GM18867 (cell line): ENCODE measurements around the gene RALGAPA2.

Experiments used
- ATAC-seq: cut with Tn5 transposase; IDR thresholded peaks from one replicate; pipeline ENCODE4 v1.9.1; 2021; ENCODE audit warnings: mild to moderate bottlenecking, moderate library complexity; ENCODE audit not compliant: unreplicated experiment

Gene RALGAPA2

DNA sequence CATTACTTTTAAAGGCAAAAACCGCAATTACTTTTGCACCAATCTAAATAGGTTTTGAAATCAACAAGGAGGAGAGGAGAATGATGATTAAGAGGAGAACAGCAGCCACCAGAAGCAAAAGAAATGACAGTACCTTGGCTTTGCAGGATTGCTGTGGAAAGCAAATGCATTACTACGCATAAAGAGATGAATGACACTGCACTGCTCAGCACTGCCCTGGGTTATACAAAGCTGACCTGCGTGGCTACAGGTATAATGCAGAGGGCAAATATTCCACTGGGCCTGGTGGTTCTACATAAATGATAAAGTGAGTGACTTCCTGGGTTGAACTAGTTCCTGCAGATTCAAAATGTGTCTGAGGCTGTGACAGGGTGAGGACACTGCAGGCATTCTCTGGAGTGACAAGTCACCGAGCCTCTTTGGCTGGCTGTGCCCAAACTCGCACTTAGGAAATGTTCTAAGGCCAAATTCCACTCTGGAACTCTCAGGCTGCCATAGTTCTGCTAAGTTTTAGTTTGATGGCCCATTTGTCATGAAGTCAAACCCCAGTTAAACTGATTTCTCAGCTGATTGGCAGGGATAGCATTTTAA lies 265.9 kb downstream of the RALGAPA2 start:
- ATAC-seq = no peak

DNA sequence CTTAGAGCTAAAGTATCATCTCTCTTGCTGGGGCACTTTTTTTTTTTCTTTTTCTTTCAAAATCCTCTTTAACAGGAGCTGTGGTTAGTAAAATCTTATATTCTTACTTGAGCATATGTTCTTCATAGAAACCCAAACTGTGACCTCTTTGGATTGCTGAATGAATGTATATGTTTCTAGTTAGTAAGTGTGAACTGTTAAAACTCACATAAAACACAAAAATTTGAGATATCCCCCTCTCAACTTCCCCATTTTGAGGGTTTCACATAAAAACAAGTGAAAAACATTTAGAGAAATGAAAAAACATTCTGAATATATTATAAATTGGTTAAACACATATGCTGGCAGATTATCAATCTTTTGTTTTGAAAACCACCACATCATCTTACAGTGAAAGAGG lies 266.4 kb downstream of the RALGAPA2 start:
- ATAC-seq = no peak

DNA sequence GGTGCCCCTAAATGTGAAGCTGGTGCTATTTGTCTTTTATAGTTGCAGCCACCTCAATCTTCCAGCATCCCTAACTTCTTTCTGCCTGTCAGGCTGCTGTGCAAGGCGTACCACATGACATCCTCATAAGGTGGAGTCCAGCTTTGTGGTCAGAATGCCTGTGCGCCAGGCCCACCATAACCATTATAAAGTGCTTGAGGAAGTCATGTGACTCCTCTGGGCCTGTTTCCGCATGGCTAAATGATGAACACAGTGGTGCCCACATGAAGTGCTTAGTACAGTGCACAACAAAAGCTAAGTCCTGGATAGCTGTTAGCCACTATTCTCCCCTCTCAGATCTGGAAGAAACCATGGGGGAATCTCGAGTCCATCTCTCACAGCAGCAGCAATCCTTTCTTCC lies 268.9 kb downstream of the RALGAPA2 start:
- no peak for ATAC-seq

DNA sequence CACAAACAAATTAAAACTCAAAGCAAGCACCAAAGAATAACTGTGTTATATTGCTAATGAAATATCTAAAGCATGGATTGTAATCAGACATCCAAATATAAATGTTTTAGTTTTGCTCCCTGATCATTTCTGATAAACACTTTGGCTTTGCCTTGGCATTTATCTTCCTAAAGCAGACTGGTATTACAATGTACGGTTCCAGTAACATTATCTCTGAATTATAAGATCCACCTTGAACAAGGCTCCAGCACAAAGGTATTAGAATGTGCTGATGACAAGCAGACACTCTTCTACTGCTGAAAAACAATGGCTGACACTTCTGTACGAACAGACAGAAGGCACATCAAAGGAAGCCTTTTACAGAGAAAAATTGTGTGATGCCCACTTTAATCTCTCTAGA lies 270.0 kb downstream of the RALGAPA2 start:
- no peak for ATAC-seq

DNA sequence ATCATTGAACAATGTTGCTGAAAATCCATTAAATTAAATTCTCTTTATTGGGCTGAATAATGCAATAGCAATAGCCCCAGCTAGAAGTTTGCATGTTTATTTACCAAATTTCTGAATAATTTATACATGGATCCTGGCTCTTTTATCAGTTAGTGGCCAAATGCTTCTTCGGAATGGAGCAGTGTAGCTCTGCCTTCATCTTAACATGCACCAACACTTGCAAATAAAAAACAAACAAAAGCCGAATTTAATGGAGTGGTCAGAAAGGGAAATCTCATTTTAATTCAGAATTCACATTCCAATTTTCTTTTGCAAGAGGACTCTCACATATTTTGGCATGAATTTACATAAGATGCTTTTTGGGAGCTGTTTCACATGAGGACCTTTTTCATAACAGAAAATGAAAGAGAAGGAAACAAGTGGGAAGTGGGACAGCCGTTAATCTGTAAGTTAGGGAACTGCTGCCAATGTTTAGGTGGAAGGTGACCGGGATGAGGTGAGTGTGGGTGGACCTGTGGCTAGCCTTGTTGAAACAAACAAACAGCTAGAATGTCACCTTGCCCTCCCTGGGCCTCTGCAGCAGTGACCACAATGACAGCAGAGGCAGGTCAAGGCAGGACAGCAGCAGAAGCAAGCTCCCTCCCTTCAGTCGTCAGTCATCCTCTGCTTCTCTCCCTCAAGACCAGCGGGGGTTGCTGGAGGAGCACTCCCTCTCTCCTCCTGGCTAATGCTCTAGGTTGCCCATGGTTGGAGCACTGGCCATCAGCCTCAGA lies 271.4 kb downstream of the RALGAPA2 start:
- ATAC-seq = no peak

DNA sequence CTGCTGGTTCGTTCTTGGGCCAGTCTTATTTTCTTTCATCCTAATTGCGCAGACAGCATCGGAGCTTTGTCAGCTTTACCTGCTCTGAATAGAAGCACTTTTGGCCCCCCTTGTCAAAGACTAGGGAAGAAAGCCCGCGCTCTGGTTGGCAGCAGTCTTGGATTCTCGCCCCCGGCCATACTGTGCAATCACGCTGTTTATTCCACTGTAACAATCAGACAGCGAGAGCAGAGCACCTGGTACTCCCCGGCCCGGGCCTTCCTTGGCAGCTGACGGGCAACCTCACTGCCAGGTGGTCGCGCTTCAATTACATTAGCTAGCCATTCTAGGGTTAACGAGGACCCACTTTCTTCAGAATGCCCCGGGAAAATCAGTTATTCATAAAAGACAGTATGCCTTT lies 272.0 kb downstream of the RALGAPA2 start:
- no peak for ATAC-seq

DNA sequence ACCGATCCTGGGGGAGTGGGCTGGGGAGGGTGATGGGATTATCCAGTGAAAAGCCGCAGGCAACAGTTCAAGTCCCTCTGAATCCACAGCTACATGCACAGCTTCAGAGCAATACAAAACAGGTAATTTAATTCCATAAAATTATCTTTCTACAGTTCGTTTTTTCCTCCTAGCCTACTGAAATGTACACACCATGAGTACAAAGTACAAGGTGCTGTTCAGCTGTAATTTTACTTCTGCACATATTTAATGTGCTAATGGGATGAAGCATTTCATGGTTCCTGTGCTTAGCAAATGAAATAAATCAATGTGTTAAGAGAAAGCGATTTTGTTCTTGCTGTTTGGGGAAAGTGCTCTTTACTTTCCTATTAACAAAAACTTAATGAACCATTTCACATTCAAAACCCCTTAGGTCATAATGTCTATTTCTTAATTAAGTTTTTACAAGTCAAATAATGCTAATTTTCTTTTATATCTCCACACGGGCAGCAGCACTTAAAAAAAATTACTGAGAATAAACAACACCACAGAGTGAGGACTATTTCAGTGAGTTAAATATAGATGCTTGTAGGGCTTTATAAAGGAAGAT lies 272.7 kb downstream of the RALGAPA2 start:
- no peak for ATAC-seq

DNA sequence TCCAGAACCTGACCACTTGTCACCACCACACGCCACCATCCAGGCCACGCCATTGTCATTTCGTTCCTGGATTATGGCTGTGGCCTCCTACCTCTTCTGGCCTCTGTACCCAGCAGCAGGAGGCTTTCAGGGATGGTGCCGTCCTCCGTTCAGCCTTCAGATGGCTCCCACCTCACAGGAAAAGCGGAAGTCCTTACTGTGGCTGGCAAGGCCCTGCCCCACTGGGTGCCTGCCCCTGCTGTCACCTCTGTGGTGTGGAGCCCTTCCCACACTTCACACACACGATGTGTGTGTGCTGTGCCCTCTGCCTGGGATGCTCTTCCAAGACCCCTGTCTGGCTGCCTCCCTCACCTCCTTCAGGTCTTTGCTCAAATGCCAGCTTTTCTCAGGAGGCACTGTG lies 275.1 kb downstream of the RALGAPA2 start:
- no peak for ATAC-seq

DNA sequence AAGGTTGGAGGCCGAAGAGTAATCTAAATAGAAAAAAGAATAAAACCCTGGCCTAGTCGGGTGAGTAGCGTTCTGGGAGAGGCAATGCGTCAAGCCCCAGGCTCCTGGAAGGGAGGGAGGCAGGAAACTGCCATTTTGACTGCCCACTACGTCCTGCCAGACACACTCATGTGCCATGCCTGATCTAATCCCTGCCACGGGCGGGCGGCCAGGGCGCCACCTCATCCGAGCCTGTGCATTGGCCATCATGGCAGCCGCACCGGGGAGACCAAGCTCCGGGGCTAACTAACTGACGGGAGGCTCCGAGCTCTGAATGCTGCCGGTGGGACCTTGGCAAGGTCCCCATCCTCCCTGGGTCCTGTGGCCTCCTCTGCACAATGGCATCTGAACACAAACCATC lies 275.8 kb downstream of the RALGAPA2 start:
- no peak for ATAC-seq

DNA sequence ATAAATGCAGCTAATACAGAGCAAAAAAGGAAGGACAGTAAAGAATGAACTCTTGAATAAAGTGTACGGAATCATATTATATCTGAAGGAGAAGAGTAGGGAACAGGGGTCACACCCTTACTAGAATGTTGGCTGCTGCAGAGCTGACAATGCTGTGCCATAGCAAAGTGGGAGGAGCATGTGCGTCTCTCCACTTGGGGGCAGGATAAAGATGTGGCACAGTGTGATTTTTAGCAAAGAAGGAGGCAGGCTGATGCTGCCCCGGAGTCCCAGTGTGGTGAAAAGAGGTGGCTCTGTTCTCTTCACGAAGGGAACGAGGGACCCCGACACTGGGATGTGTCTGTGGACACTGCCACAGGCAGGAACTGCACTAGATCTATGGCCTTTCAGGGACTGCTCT lies 277.0 kb downstream of the RALGAPA2 start:
- ATAC-seq = no peak

DNA sequence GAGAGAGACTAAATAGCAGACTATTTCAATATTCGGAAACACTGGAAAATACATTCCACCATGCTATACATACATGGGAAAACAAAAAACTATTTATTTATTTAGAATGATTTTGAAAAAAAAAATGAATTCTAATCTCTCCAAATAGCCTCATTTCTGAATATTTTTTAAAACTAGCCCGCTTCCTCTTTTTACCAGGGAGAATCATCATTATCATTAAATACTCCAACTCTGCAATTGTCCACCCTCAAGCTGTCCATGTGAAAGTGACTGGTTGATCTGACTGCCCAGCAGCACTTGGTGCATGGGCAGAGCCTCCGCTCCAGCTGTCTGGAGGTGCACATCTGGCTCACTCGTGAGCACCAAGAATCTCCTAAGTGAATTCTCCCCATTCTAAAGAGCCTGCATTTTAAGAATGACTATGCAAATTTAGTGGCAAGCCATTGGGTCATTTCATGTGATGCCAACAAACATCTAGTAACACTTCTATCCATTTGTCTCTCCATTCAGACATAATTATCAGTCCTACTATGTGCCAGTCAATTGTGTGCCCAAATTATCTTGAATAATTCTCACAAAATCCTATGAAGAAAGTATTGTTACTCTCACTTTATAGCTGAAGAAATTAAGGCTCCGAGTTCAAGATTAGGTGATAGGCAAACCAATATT lies 279.7 kb downstream of the RALGAPA2 start:
- no peak for ATAC-seq

DNA sequence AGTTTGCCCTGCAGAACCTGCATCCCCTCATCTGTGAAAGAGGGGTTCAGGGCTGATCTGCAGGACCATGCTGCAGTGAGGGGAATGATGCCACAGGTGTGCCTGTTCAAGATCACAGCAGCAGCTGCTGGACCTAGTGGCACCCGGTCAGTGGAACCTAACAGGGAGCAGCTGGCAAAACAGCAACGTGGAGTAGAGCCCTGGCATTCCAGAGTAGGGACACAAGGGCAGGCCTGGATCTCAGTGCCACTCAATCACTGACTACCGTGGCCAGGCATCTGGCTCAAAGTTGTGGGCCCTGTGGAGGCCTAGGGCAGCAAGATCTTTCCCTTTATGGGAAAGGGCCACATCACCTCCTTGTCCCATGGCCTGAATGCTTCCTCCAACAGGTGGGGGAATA lies 282.4 kb downstream of the RALGAPA2 start:
- no peak for ATAC-seq

DNA sequence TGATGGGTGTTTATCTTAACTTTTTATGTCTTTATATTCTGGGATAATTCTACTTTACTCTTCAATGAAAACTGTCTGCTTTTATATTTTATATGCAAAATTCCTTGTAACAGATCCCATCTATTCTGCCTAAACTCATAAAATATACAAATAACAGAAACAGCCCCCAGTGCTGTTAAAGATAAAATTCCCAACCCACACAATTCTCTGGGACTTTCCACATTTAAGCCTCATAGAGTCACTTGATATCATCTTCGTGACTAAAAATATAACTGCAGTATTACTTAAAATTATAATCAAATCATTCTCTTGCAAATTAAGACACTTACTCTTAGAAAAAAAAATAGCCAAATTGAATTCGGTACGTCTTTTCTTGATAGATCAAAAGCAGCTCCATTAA lies 284.4 kb downstream of the RALGAPA2 start:
- no peak for ATAC-seq

DNA sequence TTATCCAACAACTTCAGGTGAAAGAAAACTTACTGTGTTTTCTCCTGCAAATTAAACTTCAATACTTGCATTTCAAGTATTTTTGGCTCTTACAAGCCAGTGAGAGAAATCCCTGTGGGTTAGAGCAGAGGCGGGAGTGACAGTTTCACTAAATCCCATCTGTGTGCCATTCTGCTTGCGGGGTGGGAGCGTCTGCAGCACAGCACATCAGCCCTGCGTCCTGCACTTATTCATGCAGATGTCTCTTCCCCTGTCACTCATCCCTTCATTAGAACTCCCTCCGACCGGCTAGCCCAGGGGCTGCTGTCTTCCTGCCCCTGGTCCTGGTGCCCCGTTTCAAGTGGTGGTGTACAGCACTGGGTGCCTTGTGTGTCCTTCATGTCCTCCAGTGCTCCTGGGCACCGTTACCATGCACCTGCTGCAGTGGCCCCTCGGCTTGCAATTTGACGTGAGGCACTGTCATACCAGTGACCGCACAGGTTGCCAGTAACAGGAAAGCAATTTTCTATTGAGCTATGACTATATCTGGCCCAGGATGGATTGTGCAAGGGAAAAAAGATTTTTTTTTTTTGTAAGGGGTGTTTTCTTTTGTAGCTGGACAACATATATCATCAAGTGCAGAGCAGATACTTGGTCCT lies 285.1 kb downstream of the RALGAPA2 start:
- ATAC-seq = no peak

DNA sequence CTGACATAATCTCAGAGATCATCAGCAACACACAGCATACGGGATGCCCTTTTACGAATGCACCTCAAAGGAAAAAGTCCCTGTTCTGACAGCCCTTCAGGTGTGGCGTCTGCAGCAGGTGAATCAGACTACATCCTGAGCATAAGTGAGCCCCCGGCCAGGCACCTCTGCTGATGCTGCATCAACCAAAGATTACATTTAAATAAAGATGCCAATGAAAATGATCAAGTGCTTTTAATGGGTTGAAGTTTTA lies 285.9 kb downstream of the RALGAPA2 start:
- ATAC-seq = no peak

DNA sequence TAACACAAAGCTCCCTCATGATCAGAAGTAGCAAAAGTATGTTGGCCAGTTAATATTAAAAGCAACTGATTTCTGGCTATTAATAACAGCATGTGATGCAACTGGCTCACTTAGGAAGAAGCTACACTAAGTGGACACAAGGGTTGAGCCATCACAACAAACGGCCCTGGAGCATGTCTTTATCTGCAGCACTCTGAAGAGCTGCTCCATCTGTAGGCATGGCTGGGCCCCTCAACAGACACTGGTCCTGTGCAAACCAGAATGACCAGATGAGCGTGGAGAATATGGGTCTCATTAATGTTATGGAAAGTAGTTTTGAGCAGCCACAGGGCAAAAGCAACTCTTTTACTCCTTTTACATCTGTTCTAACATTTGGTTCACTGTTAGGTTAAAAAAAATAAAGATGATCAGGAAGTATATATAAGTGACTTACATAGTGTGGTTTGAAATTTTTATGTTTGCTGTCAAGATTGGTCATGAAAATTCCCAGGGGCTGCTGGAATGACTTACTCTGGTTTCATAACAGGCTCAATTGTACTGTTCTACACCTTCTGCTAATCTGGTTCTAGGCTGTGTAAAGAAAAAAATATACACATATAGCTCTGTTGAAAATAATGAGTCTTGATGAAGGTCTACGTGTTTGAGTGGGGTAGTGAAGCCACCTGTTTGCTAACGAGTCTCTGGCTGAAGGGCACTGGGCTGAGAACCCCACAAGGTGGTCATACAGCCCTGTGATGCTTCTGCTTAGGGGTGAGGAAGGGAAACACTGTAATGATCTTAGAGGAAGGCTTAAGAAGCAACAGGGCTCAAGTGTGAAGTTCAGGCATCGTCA lies 286.4 kb downstream of the RALGAPA2 start:
- no peak for ATAC-seq

DNA sequence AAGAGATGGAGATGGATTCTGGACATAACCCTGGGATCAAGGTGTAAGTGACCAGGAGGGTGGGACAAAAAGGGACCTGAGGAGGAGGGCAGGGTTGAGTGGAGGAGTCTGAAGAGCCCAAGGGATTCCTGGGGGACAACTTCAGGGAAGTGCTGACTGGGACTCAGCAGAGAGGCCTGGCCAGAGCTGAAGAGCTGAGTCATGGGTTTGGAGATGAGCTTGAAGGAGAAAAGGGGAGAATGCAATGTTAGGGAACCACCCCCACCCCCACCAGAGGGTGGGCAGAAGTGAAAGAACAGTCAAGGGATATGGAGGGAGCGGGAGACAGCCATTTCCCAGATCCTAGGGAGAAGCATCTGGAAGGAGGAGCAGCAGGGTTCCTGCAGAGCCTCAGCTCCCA lies 289.3 kb downstream of the RALGAPA2 start:
- ATAC-seq = no peak

DNA sequence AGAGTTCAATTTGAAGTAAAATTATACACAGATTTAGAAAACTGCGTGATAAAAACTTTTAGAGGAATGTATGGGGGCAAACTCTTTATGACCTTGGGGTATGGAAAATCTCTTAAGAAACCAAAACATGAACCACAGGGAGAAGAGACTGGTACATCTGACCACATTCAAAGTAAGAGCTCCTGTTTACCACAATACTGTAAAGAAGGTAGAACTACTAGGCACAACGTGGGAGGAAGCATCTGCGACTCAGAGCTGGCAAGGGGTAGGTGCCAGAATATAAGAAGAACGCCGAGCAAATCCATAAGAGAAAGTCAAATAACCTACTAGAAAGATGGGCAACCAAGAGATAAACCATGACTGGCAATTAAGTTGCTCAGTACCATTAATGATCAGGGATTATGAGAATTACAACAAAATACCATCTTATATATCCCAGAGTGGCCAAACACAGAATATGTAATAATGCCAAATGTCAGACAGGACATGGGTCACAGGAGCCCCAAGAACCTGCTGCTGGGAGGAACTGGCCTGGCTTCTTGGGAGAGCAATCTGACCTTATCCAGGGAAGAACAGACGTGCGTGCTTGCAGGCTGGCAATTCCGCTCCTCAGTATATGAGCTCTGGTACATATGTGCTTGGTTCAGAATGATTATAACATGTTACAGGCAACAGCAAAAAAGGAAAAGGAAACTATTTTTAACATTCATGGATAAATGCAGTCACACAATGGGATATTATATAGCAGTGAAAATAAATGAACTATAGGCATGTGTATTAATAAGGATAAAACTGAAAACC lies 294.4 kb downstream of the RALGAPA2 start:
- ATAC-seq = no peak

DNA sequence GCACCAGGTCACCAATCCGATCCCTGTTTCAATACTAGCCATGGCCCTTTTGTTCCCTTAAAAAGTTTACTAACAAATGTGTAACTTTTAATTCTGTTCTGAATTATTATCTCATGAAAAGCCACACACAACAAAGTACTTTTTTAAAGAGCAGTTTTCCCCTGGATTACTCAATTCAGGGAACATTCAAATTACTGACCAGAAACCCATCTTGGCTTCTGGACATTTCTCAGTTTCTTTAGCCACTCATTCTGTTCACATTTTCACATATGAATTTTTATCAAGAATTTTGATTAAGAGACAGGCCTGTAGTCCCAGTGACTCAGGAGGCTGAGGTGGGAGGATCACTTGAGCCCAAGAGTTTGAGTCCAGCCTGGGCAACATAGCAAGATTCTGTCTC lies 297.1 kb downstream of the RALGAPA2 start:
- no peak for ATAC-seq

DNA sequence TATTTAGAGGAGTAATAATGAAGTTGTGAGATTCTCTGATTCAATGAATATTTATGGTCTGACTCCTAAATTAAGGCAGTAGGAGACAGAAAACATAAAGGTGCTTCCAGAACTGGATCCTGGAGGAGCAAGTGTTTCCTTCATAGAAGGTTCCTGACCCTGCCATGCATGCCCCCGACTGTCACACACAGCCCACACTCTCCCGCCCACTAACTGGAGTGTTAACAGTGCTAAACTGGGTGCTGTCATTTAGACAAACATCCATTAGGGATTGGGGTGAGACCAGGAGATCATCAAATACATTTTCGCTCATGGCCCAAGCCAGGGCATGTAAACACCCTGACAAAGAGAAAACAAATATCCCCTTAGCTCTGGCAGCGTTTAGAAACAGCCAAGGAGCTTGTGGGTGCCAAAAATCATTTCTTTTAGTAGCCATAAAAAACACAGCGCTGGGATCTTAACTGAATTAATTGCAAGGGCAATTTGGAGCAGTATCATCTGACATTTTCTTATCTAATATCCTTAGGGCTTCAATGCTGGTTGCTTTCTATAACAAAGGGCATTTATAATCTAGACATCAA lies 297.7 kb downstream of the RALGAPA2 start:
- no peak for ATAC-seq
